Activated T-helper 1 cell treated with Interleukin-2 at 50 U/mL for 16 hours (primary cell): ENCODE measurements around the gene DCAF5.
A peak's percentile ranks its signal among the peaks of the same experiment; 100 is the strongest.
"Not testable (repeated sequence)": the region's sequence is repeated elsewhere in the genome, so short reads cannot be mapped to it uniquely, and the experiment has no call there.

Experiments
- DNase-seq: peaks from one replicate; pipeline ENCODE4 v3.0.0-alpha.2; 2020; ENCODE audit warnings: low read depth

DCAF5 gene, protein sequence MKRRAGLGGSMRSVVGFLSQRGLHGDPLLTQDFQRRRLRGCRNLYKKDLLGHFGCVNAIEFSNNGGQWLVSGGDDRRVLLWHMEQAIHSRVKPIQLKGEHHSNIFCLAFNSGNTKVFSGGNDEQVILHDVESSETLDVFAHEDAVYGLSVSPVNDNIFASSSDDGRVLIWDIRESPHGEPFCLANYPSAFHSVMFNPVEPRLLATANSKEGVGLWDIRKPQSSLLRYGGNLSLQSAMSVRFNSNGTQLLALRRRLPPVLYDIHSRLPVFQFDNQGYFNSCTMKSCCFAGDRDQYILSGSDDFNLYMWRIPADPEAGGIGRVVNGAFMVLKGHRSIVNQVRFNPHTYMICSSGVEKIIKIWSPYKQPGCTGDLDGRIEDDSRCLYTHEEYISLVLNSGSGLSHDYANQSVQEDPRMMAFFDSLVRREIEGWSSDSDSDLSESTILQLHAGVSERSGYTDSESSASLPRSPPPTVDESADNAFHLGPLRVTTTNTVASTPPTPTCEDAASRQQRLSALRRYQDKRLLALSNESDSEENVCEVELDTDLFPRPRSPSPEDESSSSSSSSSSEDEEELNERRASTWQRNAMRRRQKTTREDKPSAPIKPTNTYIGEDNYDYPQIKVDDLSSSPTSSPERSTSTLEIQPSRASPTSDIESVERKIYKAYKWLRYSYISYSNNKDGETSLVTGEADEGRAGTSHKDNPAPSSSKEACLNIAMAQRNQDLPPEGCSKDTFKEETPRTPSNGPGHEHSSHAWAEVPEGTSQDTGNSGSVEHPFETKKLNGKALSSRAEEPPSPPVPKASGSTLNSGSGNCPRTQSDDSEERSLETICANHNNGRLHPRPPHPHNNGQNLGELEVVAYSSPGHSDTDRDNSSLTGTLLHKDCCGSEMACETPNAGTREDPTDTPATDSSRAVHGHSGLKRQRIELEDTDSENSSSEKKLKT

GRCh38 chr14:69152902-69153151, at the start of gene DCAF5:
TSS of gene DCAF5 (minus strand) at chr14:69153119. CDS start at chr14:69152978, 141 bp downstream.
- peak; percentile 90 for DNase-seq

- no peak for DNase-seq
These were observed 46.9 kb upstream of the DCAF5 start for GRCh38 chr14:69199786-69200185.

- no peak for DNase-seq
These were observed 40.8 kb upstream of the DCAF5 start for GRCh38 chr14:69193721-69194120.

DNA sequence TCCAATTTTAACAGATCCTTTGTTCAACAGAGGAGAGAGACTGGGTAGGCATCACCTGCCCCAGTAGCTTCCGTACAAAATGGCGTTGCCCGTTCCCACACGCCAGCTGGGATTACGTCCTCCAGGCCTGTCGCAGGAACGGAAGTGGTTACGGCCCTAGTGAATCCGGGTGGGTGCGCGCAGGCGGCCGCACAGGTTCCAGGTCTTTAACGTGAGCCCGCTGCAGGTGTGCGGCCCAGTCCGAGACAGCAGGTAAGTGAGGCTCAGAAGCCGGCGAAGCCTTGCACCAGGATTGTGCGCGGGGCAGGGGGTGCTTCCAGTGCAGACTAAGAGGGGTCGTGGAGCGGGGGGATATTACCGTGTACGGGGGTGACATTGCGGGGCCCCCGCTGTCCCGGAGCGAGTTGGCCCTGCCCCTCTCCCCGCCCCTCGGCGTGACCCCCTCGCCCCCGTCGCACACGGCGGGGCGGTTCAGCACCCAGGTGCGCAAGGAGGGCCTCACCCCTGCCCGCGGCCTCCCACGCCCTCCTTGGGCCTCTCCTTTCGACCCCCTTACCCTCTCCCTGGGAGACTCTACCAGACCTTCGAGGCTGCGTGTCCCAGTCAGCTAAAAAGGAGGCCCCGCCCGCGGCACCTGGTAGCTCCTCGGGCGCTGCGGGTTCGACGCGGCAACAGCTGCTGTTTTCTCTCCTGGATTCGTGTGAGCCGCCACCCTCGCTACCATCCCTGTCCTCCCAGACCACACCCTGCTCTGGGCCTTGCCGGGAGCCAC, 38.6 kb upstream of the DCAF5 start, which contains the start of gene EXD2:
TSS of gene EXD2 (plus strand) at position 159 of the 772 bp plus-strand sequence. CDS start 17,973 bp downstream, outside the sequence.
- peak; percentile 57 for DNase-seq

GRCh38 chr14:69190191-69190590, 37.3 kb upstream of the DCAF5 start:
- no peak for DNase-seq

DNA sequence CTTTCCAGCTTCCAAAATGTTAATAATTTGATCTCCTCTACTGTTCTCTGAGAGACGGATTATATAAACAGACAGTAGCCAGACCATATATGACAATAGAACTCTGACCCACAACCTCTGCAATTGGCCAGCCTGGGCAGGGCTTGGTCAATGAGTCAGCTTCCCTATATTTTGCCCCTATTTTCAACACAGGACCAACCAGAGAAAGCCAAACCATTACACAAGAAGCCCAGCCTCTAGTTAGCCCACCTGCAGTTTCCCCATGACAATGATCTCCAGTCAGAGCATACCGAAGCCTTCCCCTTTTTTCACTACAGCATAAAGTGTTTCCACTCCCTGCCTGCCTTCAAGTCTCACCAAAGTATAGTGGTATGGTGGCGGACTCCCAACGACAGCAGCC, 30.8 kb upstream of the DCAF5 start:
- DNase-seq = no peak

GRCh38 chr14:69182580-69182979, 29.7 kb upstream of the DCAF5 start:
- not testable (repeated sequence) for DNase-seq

- no peak for DNase-seq
These were observed 28.6 kb upstream of the DCAF5 start for GRCh38 chr14:69181491-69181890.

DNA sequence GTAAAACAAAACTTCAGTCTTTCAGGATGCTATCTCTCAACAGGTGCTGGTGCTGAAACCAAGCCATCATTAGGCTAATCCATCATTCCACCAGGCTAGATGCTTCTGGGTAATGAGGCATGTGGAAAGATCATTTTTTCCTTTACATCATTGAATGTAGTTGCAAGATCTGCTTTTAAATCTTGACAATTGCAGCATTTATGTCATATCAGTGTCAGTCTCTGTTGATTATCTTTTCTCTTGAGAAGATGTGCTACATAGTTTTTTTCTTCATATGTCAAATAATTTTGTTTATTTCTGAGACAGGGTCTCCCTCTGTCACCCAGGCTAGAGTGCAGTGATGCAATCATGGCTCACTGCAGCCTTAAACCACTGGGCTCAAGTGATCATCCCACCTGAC, 22.2 kb upstream of the DCAF5 start:
- no peak for DNase-seq

GRCh38 chr14:69171569-69171968, 18.6 kb upstream of the DCAF5 start:
- no peak for DNase-seq

DNA sequence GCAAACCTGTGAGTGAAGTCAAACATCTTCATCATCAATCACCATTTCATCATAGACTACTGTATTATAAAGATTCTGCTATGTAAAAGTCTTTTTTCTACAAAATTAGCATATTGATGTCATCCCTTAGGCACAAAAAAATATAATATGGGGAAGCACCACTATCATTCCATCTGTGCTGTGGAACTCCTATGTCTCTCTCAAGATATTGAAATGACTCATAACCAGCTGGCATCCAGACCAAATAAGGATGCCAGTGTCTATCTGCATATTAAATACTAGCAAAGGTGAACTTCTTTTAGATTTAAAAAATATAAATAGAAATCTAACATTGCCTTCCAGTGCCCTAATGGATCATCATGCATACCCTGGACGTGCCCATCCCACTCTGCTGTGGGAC, 17.9 kb upstream of the DCAF5 start:
- DNase-seq = no peak

GRCh38 chr14:69165787-69166186, 12.9 kb upstream of the DCAF5 start:
- not testable (repeated sequence) for DNase-seq

GRCh38 chr14:69161590-69161989, 8.7 kb upstream of the DCAF5 start:
- DNase-seq = no peak

DNA sequence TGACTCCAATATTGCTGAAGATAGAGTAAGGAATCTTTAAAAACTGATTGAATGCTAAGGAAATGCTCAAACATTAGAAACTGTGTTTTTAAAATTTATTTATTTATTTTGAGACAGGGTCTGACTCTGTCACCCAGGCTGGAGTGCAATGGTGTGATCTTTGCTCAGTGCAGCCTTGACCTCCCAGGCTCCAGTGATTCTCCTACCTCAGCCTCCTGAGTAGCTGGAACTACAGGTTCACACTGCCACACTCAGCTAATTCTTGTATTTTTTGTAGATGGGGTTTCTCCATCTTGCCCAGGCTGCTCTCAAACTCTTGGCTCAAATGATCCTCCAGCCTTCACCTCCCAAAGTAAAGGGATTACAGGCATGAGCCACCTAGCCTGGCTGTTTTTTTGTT, 3.3 kb upstream of the DCAF5 start:
- no peak for DNase-seq

- no peak for DNase-seq
These were observed 1.9 kb upstream of the DCAF5 start for GRCh38 chr14:69154779-69155178.

GRCh38 chr14:69153873-69154270, 953 bp upstream of the DCAF5 start:
- DNase-seq = no peak

- no peak for DNase-seq
These were observed 393 bp upstream of the DCAF5 start for GRCh38 chr14:69153152-69153872.

- peak; percentile 23 for DNase-seq
These were observed 578 bp downstream of the DCAF5 start for GRCh38 chr14:69152181-69152901.

DNA sequence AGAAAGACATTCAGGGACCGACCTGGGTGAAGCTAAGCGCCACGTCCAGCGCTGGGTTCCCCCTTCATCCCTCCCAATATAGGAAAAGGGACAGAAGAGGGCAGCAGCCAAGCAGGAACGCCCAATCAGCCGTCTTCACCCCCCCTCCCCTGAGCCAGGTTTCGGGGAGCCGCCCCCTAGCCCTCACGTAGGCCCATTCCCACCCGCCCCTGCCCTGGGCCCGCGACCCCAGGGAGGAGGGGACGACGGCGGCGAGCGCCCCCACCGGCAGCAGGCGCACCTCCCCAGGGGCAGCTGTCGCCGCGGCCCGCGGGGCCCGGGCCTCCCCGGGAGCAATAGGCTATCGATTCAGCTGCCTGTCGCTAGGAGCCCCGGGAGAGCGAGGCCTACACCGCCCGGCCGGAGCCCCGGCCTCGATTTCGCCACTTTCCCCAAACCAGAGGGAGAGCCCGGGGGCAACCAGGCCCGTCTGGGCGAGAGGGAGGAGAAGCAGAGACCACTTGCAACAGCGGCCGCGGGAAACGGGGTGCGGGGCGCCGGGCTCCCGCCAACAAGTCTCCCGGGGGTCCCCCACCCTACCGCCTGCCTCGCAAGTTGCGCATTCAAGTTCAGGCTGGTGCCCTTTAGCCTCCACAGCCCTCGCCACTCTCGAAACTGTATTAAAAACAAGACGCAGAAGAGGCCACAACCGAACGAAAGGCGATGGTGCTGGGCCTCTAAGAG, 1.3 kb downstream of the DCAF5 start:
- peak; percentile 68 for DNase-seq
